GM20431 (cell line): ENCODE measurements around the gene CFAP54.

Experiments used
- in situ Hi-C: fragments of 300-500 bp; cut with MseI, MboI; formaldehyde crosslinking; loops from one replicate; pipeline ENCODE4 v1.15.0; 2020; ENCODE audit warnings: low sequenced_read_pairs; ENCODE audit not compliant: unreplicated experiment

CFAP54 gene

GRCh38 chr12:96912943-96913342, 423.6 kb downstream of the CFAP54 start:
- in situ Hi-C loops, result no loop called here

- in situ Hi-C loops, result no loop called here
Measured at GRCh38 chr12:96919510-96920210, 430.3 kb downstream of the CFAP54 start.
